ENCODE measurements around the gene CCDC120. TPM values are rescaled to one million over a fixed set of nuclear protein-coding genes. Genes with fewer than 3 reads are reported as not detected.

Gene CCDC120
- total and polyA plus RNA-seq, 9 of the 15 experiments (the other 6 are each of a cell fraction or from before 2014, with no cell fraction given) = 0.13 to 3.6 (median 0.54) TPM

DNA sequence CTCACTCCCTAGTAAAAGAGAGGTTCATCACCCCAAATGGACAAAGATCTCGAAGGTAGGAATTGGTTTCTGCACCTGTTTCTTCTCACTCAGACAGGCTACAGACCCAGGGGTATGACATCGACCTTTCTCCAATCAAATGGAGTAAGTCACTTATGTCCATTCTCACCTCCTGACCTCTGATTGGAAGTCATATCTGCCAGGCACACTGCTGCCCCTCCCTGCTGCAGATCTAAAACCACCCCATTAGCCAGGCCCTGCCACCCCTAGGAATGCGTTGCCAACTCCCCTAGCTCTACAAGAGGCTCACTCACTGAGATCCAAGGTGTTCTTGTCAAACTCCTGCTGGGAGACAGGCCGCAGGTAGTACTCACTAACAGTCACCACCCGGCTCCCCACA lies 57.9 kb downstream of the CCDC120 start (continued):
- TF ChIP-seq, protein P1, sequence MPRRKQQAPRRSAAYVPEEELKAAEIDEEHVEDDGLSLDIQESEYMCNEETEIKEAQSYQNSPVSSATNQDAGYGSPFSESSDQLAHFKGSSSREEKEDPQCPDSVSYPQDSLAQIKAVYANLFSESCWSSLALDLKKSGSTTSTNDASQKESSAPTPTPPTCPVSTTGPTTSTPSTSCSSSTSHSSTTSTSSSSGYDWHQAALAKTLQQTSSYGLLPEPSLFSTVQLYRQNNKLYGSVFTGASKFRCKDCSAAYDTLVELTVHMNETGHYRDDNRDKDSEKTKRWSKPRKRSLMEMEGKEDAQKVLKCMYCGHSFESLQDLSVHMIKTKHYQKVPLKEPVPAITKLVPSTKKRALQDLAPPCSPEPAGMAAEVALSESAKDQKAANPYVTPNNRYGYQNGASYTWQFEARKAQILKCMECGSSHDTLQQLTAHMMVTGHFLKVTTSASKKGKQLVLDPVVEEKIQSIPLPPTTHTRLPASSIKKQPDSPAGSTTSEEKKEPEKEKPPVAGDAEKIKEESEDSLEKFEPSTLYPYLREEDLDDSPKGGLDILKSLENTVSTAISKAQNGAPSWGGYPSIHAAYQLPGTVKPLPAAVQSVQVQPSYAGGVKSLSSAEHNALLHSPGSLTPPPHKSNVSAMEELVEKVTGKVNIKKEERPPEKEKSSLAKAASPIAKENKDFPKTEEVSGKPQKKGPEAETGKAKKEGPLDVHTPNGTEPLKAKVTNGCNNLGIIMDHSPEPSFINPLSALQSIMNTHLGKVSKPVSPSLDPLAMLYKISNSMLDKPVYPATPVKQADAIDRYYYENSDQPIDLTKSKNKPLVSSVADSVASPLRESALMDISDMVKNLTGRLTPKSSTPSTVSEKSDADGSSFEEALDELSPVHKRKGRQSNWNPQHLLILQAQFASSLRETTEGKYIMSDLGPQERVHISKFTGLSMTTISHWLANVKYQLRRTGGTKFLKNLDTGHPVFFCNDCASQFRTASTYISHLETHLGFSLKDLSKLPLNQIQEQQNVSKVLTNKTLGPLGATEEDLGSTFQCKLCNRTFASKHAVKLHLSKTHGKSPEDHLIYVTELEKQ (CRISPR knock-in tag; IDR thresholded peaks at IDR 0.05) = no peak
- TF ChIP-seq ZNF717 (CRISPR knock-in tag; IDR thresholded peaks at IDR 0.05) = no peak

DNA sequence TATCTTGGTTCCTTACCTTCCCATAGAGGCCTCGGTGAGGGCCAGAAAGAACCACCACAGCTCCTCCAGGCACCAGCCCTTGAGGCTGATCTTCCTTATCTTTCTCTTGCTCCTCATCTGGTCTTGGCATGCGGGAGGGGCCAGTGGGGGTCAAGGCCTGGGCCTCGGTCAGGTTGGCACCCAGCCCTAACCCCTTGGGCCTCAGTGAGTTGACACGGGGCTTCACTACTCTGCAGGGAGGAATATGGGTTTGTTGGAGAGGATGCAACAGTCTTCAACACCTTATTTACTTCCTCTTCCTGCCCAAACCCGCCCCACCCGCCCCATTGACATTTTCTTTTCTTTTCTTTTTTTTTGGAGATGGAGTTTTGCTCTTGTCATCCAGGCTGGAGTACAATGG lies 58.8 kb downstream of the CCDC120 start:
- intact Hi-C loops (cut with micrococcal nuclease) (no loop called here), in situ Hi-C loops (cut with MboI) (no loop called here)
- 60% methylated on average over 3 of the region's 6 CpGs for WGBS (ENCODE audit: insufficient coverage, low coverage, missing lambda C conversion rate)
- Histone ChIP-seq H3K9me3 (replicated peaks; ENCODE audit: control insufficient read depth, insufficient read depth, low read depth, low read length) (no peaks in the 10 kb centered on the region), H2AFZ (ENCODE audit: low read depth, low read length) (no peak overlapping the region), H3K9ac (ENCODE audit: insufficient read depth in 1 of 2, low read depth in 2 of 2, low read length in 2 of 2) (peak overlapping the region in 1 of 2 experiments; percentile 45; a peak in 1 of 4 replicates), H3K4me1 (replicated peaks in 1 of 2; ENCODE audit: control insufficient read depth in 2 of 2, insufficient read depth in 2 of 2, low read length in 2 of 2) (peaks cover 0 to 9% of the 10 kb centered on the region in 2 experiments; a peak in 4 of 5 replicates), H3K27ac (ENCODE audit: extremely low read depth, low read depth, low read length) (no peak overlapping the region), H3K36me3 (ENCODE audit: control insufficient read depth, insufficient read depth, low read length) (peaks cover 80% of the 10 kb centered on the region), H3K9me1 (ENCODE audit: control insufficient read depth, insufficient read depth, low read length) (no peaks in the 10 kb centered on the region), H3K4me2 (ENCODE audit: insufficient read depth, low read length) (no peak overlapping the region), H4K20me1 (replicated peaks; ENCODE audit: control insufficient read depth, insufficient read depth, low read length) (no peaks in the 10 kb centered on the region), H3K27me3 (ENCODE audit: control insufficient read depth in 2 of 2, insufficient read depth in 2 of 2, low read length in 2 of 2) (no peaks in the 10 kb centered on the region), H3K4me3 (no peak overlapping the region), H3K79me2 (ENCODE audit: control insufficient read depth, insufficient read depth, low read length) (peaks cover 5% of the 10 kb centered on the region)
- FAIRE-seq (no peak), DNase-seq (ENCODE audit: extremely low read depth in 1 of 4, low spot score in 3 of 4) (no peak), ATAC-seq (no peak)
- ChIA-PET POLR2A (interaction anchor here (0.6 kb wide), 1 partner anchor 60 kb away, joined by 3 read pairs; no protein-coding TSS in a partner anchor), CTCF (ENCODE audit: low intra/inter-chr PET ratio) (no interaction called here)
- BruUV-seq (replicated peaks) = no TSS peak
- TF ChIP-seq MAFK (IDR thresholded peaks at IDR 0.05; ENCODE audit: low read length) = no peak
- TF ChIP-seq POLR3G (IDR thresholded peaks at IDR 0.05; ENCODE audit: extremely low read depth, insufficient read length, insufficient replicate concordance) = no peak
- TF ChIP-seq, protein P2, sequence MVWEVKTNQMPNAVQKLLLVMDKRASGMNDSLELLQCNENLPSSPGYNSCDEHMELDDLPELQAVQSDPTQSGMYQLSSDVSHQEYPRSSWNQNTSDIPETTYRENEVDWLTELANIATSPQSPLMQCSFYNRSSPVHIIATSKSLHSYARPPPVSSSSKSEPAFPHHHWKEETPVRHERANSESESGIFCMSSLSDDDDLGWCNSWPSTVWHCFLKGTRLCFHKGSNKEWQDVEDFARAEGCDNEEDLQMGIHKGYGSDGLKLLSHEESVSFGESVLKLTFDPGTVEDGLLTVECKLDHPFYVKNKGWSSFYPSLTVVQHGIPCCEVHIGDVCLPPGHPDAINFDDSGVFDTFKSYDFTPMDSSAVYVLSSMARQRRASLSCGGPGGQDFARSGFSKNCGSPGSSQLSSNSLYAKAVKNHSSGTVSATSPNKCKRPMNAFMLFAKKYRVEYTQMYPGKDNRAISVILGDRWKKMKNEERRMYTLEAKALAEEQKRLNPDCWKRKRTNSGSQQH (CRISPR knock-in tag; IDR thresholded peaks at IDR 0.05) = no peak
- TF ChIP-seq ZFX (CRISPR knock-in tag; IDR thresholded peaks at IDR 0.05) = no peak
- TF ChIP-seq ZNF780A (CRISPR knock-in tag; IDR thresholded peaks at IDR 0.05) = no peak
- TF ChIP-seq, protein P3, sequence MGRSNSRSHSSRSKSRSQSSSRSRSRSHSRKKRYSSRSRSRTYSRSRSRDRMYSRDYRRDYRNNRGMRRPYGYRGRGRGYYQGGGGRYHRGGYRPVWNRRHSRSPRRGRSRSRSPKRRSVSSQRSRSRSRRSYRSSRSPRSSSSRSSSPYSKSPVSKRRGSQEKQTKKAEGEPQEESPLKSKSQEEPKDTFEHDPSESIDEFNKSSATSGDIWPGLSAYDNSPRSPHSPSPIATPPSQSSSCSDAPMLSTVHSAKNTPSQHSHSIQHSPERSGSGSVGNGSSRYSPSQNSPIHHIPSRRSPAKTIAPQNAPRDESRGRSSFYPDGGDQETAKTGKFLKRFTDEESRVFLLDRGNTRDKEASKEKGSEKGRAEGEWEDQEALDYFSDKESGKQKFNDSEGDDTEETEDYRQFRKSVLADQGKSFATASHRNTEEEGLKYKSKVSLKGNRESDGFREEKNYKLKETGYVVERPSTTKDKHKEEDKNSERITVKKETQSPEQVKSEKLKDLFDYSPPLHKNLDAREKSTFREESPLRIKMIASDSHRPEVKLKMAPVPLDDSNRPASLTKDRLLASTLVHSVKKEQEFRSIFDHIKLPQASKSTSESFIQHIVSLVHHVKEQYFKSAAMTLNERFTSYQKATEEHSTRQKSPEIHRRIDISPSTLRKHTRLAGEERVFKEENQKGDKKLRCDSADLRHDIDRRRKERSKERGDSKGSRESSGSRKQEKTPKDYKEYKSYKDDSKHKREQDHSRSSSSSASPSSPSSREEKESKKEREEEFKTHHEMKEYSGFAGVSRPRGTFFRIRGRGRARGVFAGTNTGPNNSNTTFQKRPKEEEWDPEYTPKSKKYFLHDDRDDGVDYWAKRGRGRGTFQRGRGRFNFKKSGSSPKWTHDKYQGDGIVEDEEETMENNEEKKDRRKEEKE (IDR thresholded peaks at IDR 0.05; ENCODE audit: borderline replicate concordance in 1 of 2, control insufficient read depth in 1 of 2, low read depth in 2 of 2, low read length in 1 of 2) = no peak
- TF ChIP-seq, protein P4, sequence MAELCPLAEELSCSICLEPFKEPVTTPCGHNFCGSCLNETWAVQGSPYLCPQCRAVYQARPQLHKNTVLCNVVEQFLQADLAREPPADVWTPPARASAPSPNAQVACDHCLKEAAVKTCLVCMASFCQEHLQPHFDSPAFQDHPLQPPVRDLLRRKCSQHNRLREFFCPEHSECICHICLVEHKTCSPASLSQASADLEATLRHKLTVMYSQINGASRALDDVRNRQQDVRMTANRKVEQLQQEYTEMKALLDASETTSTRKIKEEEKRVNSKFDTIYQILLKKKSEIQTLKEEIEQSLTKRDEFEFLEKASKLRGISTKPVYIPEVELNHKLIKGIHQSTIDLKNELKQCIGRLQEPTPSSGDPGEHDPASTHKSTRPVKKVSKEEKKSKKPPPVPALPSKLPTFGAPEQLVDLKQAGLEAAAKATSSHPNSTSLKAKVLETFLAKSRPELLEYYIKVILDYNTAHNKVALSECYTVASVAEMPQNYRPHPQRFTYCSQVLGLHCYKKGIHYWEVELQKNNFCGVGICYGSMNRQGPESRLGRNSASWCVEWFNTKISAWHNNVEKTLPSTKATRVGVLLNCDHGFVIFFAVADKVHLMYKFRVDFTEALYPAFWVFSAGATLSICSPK (IDR thresholded peaks at IDR 0.05; ENCODE audit: borderline replicate concordance) = no peak
- TF ChIP-seq SIN3B (IDR thresholded peaks at IDR 0.05; ENCODE audit: low read depth) = no peak
- no peak for TF ChIP-seq KLF13 (tag; IDR thresholded peaks at IDR 0.05; ENCODE audit: borderline replicate concordance, low read depth)
